ENCODE data around the gene APOBR. TPM values are rescaled to one million over a fixed set of nuclear protein-coding genes. Genes with fewer than 3 reads are reported as not detected.

The APOBR gene
- polyA plus RNA-seq, 3 donors, result 1.9 to 48.6 (median 3.8) TPM

DNA sequence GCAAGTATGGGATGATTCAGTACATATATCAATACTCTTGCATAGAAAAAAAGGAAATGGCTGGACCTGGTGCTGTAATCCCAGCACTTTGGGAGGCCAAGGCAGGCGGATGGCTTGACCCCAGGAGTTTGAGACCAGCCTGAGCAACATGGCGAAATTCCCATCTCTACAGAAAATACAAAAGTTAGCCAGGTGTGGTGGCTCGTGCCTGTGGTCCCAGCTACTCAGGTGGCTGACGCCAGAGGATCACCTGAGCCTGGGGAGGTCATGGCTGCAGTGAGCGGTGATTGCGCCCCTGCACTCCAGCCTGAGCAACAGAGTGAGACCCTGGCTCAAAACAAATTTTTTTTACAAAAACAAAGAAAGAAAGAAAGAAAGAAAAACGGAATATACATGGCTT is 52.2 kb downstream of the APOBR start:
- H3K27me3 ChIP-seq (ENCODE audit: control insufficient read depth in 2 of 2, insufficient read depth in 2 of 2, low read length in 2 of 2), result no peaks in the 10 kb centered on the region
- peaks cover 1 to 7% (median 2%) of the 10 kb centered on the region in 3 donors for H3K27me3 Mint-ChIP-seq (ENCODE audit: low read depth in 3 of 3)
- H4K20me1 ChIP-seq (ENCODE audit: insufficient read depth, low read length), result no peaks in the 10 kb centered on the region
- intact Hi-C loops (cut with micrococcal nuclease), result loop anchor here in 1 of 2 donors (5.0 kb wide), 1 partner anchor 49 kb away; no protein-coding TSS in a partner anchor
- no peak overlapping the region for H3K4me3 Mint-ChIP-seq
- H3K9ac ChIP-seq (ENCODE audit: insufficient read depth, low read length, poor library complexity, severe bottlenecking), result no peak overlapping the region
- H3K4me1 ChIP-seq (ENCODE audit: control insufficient read depth in 1 of 2, insufficient read depth in 2 of 2, low read length in 2 of 2), result peaks cover 28 to 38% of the 10 kb centered on the region in 2 donors
- 75% methylated on average over 2 of the region's 7 CpGs for WGBS (ENCODE audit: insufficient coverage)
- H3K27ac Mint-ChIP-seq, result no peak overlapping the region
- no peaks in the 10 kb centered on the region for H3K9me3 Mint-ChIP-seq
- no peak overlapping the region for H3K27ac ChIP-seq (ENCODE audit: low read depth in 1 of 2, low read length in 2 of 2)
- no peak overlapping the region for H3K4me2 ChIP-seq (replicated peaks; ENCODE audit: extremely low read depth, low read length, poor library complexity, severe bottlenecking)
- no peaks in the 10 kb centered on the region for H3K79me2 ChIP-seq (ENCODE audit: insufficient read depth, low read length)
- no peaks in the 10 kb centered on the region for H3K36me3 ChIP-seq (replicated peaks in 1 of 2; ENCODE audit: control insufficient read depth in 1 of 2, insufficient read depth in 2 of 2, low read length in 2 of 2)
- no peak overlapping the region for H3K4me3 ChIP-seq (replicated peaks in 1 of 3; ENCODE audit: low read depth in 2 of 3, low read length in 3 of 3)
- no peak for DNase-seq
- H3K9me3 ChIP-seq (replicated peaks in 1 of 2; ENCODE audit: control insufficient read depth in 1 of 2, insufficient read depth in 1 of 2, low read length in 2 of 2), result no peaks in the 10 kb centered on the region
- H2AFZ ChIP-seq (ENCODE audit: insufficient read depth, low read depth, low read length, poor library complexity, severe bottlenecking), result no peak overlapping the region
- no peaks in the 10 kb centered on the region for H3K36me3 Mint-ChIP-seq
- TF ChIP-seq, protein P1, sequence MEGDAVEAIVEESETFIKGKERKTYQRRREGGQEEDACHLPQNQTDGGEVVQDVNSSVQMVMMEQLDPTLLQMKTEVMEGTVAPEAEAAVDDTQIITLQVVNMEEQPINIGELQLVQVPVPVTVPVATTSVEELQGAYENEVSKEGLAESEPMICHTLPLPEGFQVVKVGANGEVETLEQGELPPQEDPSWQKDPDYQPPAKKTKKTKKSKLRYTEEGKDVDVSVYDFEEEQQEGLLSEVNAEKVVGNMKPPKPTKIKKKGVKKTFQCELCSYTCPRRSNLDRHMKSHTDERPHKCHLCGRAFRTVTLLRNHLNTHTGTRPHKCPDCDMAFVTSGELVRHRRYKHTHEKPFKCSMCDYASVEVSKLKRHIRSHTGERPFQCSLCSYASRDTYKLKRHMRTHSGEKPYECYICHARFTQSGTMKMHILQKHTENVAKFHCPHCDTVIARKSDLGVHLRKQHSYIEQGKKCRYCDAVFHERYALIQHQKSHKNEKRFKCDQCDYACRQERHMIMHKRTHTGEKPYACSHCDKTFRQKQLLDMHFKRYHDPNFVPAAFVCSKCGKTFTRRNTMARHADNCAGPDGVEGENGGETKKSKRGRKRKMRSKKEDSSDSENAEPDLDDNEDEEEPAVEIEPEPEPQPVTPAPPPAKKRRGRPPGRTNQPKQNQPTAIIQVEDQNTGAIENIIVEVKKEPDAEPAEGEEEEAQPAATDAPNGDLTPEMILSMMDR (IDR thresholded peaks at IDR 0.05), result no peak
- peaks cover 33% of the 10 kb centered on the region for H3K4me1 Mint-ChIP-seq

DNA sequence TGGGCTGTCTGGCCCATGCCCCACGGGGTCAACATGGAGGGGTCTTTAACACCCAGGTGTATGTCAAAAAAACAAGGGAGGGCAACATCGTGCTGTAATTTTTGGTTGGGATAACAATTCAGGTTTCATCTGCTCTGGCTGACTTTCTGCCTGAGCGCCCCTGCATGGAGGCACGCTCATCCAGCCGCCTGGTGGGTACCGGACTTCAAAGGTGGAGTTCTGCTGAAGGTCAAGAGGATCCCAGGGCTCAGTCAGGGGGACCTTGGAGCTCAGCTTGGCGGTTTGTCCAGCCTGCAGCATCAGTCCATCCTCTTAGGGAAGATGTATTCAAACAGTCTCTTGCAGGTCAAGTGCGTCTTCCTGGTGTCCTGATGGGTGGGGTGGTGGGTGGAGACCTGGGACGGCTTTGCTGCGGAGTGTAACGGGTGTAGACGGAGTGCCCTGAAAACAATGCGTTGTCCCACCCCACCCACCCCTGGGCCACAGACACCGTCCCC is 53.9 kb downstream of the APOBR start:
- H4K20me1 ChIP-seq (ENCODE audit: insufficient read depth, low read length), result no peaks in the 10 kb centered on the region
- Mint-ChIP-seq H3K4me1 (peaks cover 19% of the 10 kb centered on the region), H3K36me3 (no peaks in the 10 kb centered on the region), H3K4me3 (no peak overlapping the region), H3K9me3 (no peaks in the 10 kb centered on the region), H3K27me3 (ENCODE audit: low read depth in 3 of 3) (peaks cover 0 to 7% (median 0%) of the 10 kb centered on the region in 3 donors), H3K27ac (peak overlapping the region in 1 of 7 donors; percentile 23)
- H3K4me3 ChIP-seq (replicated peaks in 1 of 3; ENCODE audit: low read depth in 2 of 3, low read length in 3 of 3), result no peak overlapping the region
- intact Hi-C loops (cut with micrococcal nuclease), result loop anchor here in 1 of 2 donors (5.0 kb wide), 1 partner anchor 51 kb away; no protein-coding TSS in a partner anchor
- no peaks in the 10 kb centered on the region for H3K9me3 ChIP-seq (replicated peaks in 1 of 2; ENCODE audit: control insufficient read depth in 1 of 2, insufficient read depth in 1 of 2, low read length in 2 of 2)
- H3K4me2 ChIP-seq (replicated peaks; ENCODE audit: extremely low read depth, low read length, poor library complexity, severe bottlenecking), result no peak overlapping the region
- no peak for DNase-seq
- H3K36me3 ChIP-seq (replicated peaks in 1 of 2; ENCODE audit: control insufficient read depth in 1 of 2, insufficient read depth in 2 of 2, low read length in 2 of 2), result no peaks in the 10 kb centered on the region
- H3K4me1 ChIP-seq (ENCODE audit: control insufficient read depth in 1 of 2, insufficient read depth in 2 of 2, low read length in 2 of 2), result peaks cover 19 to 28% of the 10 kb centered on the region in 2 donors
- WGBS (ENCODE audit: insufficient coverage), result 82% methylated on average over 8 of the region's 14 CpGs
- no peak overlapping the region for H2AFZ ChIP-seq (ENCODE audit: insufficient read depth, low read depth, low read length, poor library complexity, severe bottlenecking)
- TF ChIP-seq, protein P1 (IDR thresholded peaks at IDR 0.05), result no peak
- no peaks in the 10 kb centered on the region for H3K27me3 ChIP-seq (ENCODE audit: control insufficient read depth in 2 of 2, insufficient read depth in 2 of 2, low read length in 2 of 2)
- H3K79me2 ChIP-seq (ENCODE audit: insufficient read depth, low read length), result no peaks in the 10 kb centered on the region
- no peak overlapping the region for H3K27ac ChIP-seq (ENCODE audit: low read depth in 1 of 2, low read length in 2 of 2)
- H3K9ac ChIP-seq (ENCODE audit: insufficient read depth, low read length, poor library complexity, severe bottlenecking), result no peak overlapping the region

Other genes starting within 250 kb of the APOBR start
- under 1 TPM in 1 of 3 donors, not detected in 2; 0.04 TPM for gene SBK1, start 202.1 kb upstream of the APOBR start, polyA plus RNA-seq
- under 1 TPM; 0.16 to 0.89 (median 0.17) TPM for gene NPIPB6, start 131.1 kb upstream of the APOBR start, polyA plus RNA-seq
- gene EIF3CL, start 90.8 kb upstream of the APOBR start, polyA plus RNA-seq, result 10 to 100 TPM; 15.2 to 48.8 (median 33.9) TPM
- under 1 TPM in 1 of 3 donors, not detected in 2; 0.95 TPM for gene NPIPB7, start 22.3 kb upstream of the APOBR start, polyA plus RNA-seq
- 100 to 1,000 TPM in 1 of 3 donors, 10 to 100 TPM in 2; 37.0 to 113 (median 50.2) TPM for gene CLN3, start 2.6 kb upstream of the APOBR start, polyA plus RNA-seq
- 1 to 10 TPM in 2 of 3 donors, under 1 TPM in 1; 0.43 to 2.2 (median 1.2) TPM for gene IL27, start 12.2 kb downstream of the APOBR start, polyA plus RNA-seq
- 1 to 10 TPM in 1 of 3 donors, under 1 TPM in 1, not detected in 1; 0.01 to 1.9 TPM for gene NUPR1, start 44.3 kb downstream of the APOBR start, polyA plus RNA-seq
- gene SGF29, start 59.3 kb downstream of the APOBR start, polyA plus RNA-seq, result 10 to 100 TPM; 14.0 to 24.3 (median 18.8) TPM
- 1 to 10 TPM in 2 of 3 donors, not detected in 1; 1.1 to 4.6 TPM for gene SULT1A2, start 102.4 kb downstream of the APOBR start, polyA plus RNA-seq
- 100 to 1,000 TPM in 2 of 3 donors, 10 to 100 TPM in 1; 96.3 to 362 (median 320) TPM for gene SULT1A1, start 115.4 kb downstream of the APOBR start, polyA plus RNA-seq
- gene NPIPB8, start 143.4 kb downstream of the APOBR start, polyA plus RNA-seq, result under 1 TPM in 1 of 3 donors, not detected in 2; 0.11 TPM
- 100 to 1,000 TPM; 120 to 187 (median 170) TPM for gene EIF3C, start 216.8 kb downstream of the APOBR start, polyA plus RNA-seq

Data from CD14-positive monocyte (primary cell).